Stimulated activated CD4-positive, alpha-beta T cell treated with anti-CD3 and anti-CD28 coated beads, Interleukin-2, amount 100 ng/mL, for 4 hours (primary cell): ENCODE data around the gene PLEKHH1.

ENCODE experiments used
- DNase-seq: peaks from one replicate; pipeline ENCODE4 v3.0.0-alpha.2; 2020; ENCODE audit warnings: low read depth

The PLEKHH1 gene

DNA sequence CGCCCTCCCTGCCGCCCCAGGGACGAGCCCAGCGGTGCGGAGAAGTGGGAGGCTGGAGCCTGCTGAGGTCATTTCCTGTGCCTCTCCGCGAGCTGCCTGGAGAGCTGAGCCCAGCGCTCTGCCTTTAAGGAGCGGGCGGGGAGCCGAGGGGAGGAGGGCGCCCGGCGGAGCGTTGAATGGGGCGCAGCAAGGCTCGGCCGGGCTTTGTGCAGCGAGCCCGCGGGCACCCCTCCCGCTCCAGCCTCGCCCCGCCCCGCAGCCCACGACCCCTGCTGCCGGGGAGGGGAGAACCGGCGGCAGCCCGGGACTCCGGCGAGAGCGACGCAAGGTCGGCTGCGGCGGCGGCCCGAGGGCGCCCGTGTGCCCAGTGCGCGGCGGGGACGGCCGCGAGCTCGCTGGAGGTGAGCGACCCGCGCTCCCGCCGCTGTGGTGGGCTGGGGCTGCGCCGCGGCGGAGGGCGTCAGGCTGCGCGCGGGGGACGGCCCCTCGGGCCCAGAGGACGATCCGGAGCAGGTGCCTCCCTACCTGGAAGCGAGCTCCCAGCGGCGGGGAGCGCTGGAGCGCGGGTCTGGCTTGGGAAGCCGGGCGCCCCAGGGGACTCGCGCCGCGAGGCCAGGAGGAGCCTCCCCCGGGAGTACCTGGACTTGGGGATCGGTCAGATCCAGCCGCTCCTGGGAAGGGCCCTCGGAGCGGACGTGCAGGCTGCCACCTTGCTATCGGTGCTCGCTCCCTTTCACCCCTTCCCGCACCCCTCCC is at the start of gene PLEKHH1:
Gene PLEKHH1 (plus strand): TSS at position 293 of the 756 bp plus-strand sequence. CDS start 8,578 bp downstream, outside the sequence.
- DNase-seq, result peak; percentile 28

DNA sequence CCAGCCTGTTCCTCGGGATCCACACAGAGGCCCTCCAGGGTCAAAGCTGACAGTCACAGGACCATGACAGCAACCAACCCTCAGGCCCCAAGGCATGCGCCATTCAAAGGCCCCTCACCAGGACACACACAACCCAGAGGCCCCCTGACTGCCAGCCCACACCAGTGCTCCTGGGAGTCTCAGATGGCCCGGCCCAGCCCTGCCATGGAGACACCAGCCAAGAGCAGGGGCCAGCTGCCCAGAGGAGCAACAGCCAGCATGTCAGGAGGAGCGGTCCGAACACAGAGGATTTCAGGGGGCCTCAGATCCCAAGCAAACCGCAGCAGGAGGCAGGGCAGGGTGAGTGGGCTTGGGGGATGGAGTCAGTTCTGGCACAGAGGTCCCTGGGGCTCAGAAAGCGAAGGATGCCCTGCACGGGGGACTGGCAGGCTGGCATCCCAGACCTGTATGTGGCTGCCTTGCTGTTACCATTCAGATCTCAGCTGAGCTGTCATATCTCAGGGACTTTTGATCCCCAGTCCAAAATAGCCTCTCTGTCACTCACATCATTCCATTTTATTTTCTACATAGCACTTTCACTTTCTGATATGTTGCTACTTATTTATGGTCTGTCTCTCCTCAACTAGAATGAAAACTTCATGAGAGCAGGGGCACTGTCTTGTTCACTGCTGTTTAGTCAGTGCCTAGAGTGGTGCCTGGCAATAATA is 49.4 kb upstream of the PLEKHH1 start:
- no peak for DNase-seq

DNA sequence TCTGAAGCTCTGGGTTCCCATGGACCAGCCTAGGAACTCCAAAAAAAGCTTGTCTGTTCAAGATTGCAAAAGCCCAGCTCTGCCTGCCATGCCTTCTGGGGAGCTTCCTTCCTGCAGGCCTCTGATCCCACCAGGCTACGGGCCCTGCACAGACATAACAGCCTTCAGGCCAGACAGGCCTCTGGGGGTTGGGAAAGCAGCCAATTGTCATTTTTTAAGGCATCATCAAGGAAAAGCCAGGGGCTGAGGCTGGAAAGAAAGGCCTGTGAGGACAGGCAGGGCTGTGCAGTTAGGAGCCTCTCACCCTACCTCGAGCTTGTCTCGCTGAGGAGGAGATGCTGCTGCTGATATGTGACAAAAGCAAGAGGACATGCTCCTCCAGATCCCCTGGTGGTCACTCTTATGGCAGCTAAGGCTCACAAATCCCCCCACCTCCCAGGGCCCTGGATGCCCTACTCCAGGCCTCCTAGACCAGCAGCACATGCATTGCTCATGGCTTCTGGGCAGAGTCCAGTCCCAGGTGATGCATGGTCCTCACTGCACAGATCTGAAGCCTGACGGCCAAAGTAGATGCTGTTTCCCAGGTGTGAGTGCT is 47.5 kb upstream of the PLEKHH1 start:
- no peak for DNase-seq

DNA sequence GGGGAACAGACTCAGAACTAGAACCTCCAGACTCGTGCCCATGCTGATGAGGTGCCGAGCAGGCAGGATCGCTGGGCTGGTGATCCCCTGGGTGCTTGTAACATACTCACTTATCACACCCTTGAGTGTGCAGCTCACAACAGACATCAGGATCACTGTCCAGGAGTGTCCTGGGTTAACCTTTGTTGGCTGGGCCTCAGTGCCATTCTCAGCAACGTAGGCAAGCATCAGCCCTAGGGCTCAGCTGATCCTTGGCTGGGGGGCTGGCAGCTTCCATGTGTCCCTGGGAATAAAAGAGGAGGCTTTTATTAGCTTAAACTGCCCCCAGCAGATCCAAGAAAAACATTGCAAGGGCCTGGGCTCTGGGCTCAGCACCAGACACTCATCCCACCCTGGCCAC is 46.2 kb upstream of the PLEKHH1 start:
- no peak for DNase-seq

DNA sequence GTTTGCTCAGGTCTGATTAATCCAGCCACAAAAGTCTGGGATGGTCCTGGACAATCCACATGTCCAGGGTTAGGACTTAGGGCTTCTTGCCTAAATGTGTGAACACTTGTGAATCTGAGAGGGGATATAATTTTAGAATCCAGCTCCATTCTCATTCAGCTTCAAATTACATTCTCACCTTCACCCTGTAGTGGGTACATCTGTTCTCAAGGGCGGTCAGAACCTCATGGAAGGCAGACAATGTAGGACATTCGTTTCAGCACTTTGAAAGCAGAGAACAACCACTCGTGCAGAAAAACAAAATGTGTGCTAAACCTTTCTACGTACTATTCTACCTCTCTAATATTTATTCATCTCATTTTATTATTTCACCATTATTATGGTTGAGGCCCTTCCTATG is 45.8 kb upstream of the PLEKHH1 start:
- no peak for DNase-seq

DNA sequence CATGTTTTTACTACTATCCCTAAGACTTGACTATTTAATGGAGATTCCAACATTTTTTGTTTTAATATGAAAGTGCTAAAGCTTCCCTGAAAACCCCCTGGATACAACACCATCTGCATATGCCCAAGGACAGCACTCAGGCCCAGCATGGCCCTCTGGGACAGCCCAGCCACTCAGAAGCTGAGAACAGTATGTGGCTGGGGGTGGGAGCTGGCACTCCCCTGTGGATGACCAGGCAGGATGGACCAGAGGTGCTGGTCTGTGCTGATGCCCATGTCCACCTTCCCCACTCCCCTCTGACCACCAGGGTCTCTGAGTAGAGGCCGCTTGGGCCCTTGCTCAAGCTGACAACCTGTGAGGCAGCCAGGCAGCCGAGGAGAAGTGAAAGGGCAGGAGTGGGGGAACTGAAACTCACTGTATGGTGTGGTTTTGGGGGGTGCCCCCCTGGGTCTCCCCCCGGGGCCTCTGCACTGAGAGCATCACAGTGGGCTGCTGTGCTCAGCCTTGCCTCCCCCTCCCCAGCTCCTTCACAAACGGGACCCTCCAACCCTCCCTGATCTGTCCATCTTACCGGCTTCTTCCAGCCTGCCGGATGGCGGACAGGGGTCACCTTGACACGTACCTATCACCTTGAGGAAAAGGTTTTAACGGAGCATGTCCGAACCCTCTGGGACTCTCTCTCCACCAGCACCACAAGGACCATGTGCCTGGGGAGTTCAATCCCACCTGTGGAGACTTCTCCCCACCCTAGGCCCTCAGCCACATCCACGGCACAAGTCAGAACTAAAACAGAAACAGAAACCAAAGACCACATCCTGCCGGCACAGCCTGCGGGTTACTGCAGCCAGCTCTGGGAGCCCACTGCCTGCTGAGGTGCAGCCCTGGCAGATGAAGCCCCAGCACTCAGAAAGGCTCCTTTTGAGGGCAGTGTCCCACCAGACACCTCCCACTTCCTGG is 44.9 kb upstream of the PLEKHH1 start, which contains the start of gene TMEM229B:
Gene TMEM229B (minus strand): TSS at position 785 of the 957 bp plus-strand sequence. CDS start 14,798 bp downstream, outside the sequence.
- DNase-seq, result peak; percentile 55

DNA sequence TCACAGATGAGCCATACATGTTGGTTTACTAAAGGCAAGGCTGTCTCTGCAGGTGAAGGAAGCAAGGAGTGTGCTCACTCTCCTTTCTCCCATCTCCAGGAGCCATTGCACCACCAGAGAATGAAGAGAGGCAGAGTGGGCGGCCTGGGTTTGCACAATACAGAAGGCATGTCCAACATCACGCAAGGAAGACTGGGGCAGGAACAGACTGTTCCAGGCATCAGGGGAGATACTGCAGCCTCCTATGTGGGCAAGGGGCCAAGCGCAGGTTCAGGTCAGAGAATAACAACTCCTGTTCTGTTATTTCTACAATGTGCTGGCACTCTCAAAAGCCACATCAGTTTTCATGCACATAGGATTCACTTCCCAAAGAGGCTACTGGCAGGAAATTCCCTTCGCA is 42.9 kb upstream of the PLEKHH1 start:
- DNase-seq, result no peak

DNA sequence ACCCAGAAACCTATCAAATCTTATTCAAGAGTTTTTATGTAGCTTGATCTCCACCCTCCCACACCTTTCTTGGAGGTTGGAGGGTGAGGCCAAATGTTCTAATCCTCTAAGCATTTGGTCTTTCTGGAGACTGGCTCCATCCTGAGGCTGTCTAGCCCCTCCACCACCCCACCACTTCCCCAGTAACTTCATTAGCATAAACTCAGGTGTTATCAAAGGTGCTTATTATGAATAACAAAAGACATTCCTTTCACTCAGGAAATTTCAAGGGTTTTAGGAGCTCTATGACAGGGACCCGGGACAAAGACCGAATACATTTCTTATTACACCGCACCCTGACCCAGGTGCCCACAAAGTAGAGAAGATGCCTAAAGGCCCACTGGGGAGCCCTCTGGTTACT is 41.8 kb upstream of the PLEKHH1 start:
- no peak for DNase-seq

DNA sequence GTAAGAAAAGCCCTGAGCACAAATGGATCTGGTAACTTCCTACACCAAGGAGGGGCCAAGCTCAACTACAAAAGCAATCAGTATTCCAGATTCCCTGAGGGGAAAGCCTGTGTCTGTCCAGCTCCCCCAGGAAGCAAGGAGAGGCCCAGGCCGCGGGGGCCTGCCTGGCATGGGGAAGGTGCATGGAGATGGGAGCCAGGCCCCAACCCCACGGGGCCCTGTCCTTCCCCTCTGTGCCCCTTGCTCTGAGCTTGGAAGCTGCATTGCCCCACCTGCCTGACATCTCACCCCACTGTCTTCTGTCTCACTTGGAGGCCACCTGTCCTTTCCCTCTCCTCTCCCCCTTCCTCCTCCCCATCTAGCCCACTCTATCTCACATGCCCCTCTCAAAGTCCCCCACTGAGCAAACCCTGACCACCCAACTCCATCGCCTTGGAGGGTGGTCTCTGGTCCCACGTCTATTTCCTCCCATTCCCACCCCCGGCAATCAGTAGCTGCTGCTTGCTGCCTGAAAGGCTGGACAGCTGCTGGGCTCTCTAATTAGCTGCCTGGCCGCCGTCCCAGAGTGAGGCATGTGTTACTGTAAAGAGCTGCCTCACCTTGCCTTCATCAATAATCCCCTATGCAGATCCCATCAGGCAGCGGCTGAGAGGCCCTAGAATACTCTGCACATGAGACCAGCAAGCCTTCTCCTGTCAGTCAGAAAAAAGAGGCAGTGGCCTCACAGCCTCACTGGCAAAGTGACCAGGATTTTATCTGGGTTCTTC is 41.2 kb upstream of the PLEKHH1 start:
- DNase-seq, result no peak

DNA sequence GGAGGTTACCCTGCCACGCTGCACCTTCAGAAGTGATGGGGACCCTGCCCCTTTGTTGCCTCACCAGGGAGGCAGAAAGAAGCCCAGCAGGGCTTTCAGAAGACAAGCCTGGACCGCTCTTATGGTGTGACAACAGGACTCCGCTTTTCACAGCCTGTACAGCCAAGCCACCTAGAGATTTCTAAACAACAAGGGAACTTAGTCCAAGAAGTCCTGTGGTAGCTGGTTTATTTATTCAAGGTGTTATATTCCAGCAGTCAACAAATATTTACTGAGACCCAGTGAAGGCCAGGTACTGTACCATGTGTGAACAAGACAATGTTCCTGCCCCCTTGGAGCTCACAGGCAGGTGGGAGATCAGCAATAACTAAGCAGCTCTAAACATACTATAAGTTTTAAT is 40.6 kb upstream of the PLEKHH1 start:
- DNase-seq, result no peak

DNA sequence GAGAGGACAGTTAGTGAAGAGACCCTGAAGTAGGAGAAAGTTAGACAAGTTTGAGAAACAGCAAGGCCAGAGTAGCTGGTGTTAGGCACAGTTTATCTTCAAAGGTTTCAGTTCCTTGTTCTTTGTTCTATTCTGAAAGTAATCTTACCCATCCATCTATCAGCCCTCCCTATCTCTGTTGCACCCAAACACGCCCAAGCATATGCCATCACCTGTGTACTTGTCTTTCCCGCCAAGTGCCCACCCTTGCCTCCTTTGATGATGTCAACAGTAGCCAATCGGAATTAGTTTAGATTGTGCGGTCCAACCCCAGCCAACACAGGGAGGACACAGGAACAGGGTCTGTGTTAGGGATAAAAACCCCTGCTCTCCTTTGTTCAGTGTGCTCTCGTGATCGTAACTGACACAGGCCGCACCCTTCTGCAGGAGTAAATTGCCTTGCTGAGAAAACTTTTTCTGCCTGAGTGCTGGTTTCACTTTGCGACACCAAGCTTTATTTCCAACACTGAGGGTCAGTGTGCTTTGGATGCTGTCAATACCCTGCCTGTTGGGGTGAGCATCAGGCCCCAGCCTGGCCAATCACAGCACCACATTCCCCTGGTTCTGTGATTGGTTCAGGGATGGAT is 39.9 kb upstream of the PLEKHH1 start:
- DNase-seq, result no peak

DNA sequence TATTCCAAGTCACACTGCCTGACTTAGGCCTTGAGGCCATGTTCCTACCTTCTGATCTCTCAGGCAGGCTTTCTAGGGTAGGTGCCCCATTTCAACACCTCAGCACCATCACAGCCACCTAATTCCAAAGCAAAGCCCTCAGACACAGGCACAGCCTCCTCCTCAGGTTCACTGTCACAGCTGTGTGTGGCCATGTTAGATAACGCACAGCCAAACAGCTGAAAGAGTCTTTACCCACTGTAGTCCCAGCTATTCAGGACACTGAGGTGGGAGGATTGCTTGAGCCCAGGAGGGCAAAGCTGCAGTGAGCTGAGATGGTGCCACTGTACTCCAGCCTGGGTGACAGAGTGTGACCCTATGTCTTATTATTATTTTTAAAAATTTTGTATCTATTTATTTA is 37.3 kb upstream of the PLEKHH1 start:
- DNase-seq, result no peak

DNA sequence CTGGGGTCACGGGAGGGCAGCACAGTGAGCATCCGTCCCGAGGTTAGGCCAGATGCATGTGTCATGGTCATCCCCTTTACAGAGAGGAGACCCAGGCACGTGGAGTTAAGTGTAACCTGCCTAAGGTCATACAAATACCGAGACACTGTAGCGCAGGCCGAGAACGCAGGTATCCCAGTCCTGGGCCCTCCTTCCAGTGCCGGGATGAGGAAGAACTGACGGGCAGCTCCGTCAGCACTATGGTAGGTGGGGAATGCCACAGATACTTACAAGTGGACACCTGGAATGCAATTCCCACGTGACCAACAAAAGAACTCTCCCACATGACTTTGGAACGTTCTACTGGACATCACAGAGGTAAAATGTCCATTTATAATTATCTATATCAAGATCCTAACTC is 35.9 kb upstream of the PLEKHH1 start:
- DNase-seq, result no peak

DNA sequence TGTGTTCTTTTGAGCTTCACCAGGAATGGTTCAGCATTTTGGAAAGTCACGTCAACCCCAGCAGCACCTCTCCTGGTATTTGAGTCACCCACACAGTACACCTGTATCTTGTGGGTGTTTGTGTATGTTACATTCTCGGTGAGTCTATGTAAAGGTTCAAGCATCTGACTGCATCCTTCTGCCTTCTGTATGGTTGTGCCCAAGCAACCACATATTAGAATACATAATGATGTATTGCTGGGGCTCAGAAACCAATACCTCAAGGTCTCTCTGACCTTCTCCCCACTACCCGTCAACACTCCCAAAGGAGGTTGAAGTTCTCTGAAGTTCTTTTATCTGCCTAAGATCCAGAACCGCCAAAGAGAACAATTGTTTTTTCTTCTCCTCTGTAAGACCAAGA is 35.4 kb upstream of the PLEKHH1 start:
- DNase-seq, result no peak

DNA sequence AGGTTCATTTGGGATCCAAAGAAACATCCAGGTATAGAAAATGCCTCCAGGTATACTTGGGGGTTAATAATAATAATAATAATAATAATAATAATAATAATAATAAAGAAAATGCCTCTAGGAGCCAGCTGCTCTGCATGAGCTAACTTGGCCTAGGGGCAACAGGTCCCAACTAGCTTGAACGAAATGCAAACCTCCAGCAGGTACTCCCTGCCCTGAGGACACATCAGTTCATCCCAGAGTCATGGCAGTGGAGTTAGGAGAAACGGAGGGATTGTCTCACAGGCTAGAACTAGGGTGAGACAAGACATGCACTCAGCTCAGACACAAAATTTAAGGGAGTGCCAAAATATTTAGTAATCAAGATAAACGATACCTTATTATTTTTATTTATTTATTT is 32.1 kb upstream of the PLEKHH1 start:
- no peak for DNase-seq

DNA sequence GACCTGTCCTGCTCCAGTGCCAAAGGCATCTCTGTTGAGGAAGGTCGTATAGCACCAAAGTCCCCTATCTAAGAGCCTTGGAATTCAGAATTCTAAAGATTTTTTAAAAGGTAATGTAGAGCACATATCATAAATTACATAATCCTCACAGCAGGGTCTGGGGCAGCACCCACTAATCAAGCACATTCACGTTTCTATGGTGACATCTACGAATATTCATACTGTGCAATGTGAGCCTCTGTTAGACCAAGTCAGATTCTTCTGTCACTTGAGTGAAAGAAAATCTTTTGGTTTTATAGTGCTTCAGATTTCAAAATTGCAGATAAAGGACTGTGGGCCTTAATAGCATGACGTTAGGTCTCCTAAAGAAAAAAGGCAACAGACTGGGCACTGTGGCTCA is 31.4 kb upstream of the PLEKHH1 start:
- DNase-seq, result no peak

DNA sequence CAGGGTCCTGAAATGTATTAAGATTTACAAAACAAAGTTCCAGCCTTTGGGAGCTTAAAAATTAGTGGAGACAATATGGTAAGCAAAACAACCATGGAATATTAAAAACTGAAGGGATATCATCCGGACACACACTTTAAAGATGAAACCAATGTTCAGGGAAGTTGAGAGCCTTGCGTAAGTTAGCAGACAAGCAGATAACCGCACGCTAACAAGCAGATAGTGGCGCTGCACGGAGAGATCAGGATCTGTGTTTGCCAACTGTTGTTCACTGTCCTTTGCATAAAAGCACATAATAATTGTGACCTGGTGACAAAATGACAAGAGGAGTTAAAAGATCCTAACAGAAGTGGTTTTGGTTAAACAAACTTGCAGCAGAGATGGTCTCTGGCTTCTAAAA is 30.2 kb upstream of the PLEKHH1 start:
- no peak for DNase-seq

DNA sequence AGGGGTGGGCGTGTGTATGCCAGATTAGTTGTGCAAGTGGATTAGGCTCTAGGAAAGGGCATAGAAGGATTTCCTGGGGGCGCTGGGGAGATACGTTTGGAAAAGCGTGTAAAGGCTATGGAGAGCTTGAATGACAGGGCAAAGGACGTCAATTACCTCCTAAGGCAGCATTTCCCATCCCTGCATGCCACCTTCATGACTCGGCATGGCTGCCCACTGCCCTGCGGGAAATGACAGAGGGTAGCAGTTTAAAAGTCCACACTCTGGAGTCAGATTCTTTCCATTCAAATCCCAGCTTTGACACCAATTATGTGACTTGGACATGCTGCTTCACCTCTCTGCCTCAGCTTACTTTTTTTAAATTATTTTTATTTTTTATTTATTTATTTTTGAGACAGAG is 29.8 kb upstream of the PLEKHH1 start:
- no peak for DNase-seq

DNA sequence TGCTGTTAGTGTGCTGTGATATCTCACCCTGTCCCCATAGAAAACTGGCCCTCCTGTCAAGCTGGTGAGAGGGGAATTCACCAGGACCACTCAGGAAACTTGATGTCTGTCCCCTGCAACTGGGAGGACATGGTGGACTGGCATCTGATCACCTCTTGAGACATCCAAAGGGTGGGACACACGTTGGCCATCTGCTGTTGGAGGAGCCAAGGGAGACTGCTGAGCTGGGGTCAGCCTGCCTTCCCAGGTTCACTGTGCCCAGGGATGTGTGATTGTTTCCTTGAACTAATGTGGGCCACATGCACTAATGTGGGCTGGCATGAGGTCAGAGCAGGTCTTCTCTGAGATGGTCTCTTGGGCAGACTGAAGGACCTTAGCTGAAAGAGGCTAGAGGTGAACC is 27.8 kb upstream of the PLEKHH1 start:
- no peak for DNase-seq

DNA sequence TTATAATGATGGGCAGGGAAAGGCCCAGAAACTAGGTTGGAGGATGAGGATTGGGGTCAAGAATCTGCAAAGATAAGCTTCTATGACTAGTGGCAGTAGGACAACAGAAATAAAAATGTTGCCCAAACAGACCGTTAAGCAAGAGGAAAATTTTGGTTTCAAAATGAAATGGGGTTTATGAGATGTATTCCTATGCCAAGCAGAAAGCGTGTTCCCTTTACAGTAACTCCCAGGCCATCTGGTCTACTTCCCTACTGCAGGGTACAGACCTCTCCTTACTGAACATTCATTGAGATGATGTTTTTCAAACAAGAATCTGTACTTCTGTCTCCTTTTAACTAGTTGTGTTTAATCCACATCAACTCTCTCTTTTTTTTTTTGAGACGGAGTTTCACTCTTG is 24.1 kb upstream of the PLEKHH1 start:
- no peak for DNase-seq

DNA sequence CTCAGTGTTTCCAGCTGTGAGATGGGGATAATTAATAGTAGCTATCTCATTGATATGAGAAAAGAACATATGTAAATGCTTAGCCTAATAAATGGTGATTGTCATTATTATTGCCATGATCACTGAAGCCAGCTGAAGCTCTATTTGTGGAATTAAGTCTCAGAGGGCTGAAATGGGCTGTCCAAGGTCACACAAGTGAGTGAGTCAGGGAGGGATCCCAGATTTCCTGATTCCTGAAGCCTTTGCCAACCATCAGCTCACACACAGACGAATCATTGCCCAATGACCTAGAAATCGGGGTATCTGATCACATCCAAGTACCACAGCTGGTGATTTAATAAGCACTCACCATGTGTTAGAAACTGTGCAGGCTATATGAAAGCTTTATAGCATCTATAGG is 23.0 kb upstream of the PLEKHH1 start:
- DNase-seq, result no peak
